KG1 (cell line): Measurements from ENCODE around the gene QRICH2.
"Not testable (repeated sequence)": the region's sequence is repeated elsewhere in the genome, so short reads cannot be mapped to it uniquely, and the experiment has no call there.

Source experiments
- DNase-seq: peaks from one replicate; lab custom pipeline; 2025; lab: John Stamatoyannopoulos, UW

The QRICH2 gene

DNA sequence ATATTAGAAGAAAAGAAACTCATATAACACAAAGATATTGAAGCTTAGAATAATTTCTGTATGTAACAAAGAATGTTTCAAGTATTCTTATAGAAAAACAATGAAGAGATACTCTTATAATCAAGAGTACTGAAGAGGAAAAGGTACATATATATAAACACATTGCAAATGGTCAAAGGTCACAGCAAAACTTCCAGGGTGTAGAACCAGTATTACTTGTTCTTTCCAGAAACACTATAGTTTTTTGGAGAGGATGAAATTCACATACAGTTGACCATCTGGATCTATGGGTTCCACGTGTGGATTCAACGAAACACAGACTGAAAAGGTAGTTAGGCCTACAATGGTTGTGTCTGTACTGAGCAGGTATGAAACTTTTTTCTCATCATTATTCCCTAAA lies 23.0 kb upstream of the QRICH2 start:
- DNase-seq, result no peak

DNA sequence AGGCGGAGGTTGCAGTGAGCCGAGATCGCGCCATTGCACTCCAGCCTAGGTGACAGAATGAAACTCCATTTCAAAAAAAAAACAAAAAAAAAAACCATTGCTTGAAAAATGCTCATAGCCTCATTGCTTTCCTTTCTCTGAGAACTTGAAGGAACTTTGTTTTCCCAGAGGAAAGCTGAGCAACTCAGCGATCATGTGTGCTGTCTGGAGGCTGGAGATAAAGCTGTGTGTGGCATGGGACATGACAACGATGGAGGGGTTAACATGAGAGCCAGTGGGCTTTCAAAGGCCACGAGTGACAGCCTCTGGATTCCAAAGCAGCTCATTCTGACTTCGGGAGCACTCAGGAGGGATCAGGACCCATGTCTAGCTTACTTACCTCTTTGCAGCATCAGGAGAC lies 21.6 kb upstream of the QRICH2 start:
- DNase-seq, result no peak

DNA sequence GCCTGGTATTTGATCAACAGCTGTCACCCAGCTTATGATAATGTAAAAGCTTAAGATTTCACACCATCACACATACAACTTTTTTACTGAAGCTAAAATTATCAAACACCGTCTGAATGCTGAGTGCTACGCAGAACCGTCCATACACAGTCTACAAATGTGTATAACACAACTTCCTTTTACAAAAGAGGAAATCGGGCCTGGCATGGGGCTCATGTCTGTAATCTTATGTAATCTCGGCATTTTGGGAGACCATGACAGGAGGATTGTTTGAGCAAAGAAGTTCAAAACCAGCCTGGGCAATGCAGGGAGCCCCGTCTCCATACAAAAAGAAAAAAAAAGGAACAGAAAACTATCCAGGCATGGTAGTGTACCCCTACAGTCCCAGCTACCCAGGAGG lies 19.6 kb upstream of the QRICH2 start:
- no peak for DNase-seq

DNA sequence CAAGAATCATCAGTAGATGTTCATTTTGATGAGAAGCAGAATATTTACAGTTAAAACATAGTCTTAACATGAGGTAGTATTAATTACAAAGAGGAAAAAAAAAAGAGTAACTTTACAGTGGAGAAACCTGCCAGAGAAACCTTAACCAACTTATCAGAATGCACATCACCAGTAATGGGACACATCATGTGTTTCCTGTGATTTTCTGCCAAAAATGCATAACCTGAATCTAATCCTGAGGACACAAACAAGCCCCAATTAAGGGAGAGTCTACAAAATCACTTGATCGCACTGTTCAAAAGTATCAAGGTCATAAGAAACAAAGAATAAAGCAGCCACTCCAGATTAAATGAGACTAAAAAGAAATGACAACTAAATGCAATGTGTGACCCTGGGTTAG lies 18.2 kb upstream of the QRICH2 start:
- DNase-seq, result no peak

GRCh38 chr17:76318586-76318985 lies 10.5 kb upstream of the QRICH2 start:
- no peak for DNase-seq

GRCh38 chr17:76317535-76317934 lies 9.5 kb upstream of the QRICH2 start:
- DNase-seq, result no peak

DNA sequence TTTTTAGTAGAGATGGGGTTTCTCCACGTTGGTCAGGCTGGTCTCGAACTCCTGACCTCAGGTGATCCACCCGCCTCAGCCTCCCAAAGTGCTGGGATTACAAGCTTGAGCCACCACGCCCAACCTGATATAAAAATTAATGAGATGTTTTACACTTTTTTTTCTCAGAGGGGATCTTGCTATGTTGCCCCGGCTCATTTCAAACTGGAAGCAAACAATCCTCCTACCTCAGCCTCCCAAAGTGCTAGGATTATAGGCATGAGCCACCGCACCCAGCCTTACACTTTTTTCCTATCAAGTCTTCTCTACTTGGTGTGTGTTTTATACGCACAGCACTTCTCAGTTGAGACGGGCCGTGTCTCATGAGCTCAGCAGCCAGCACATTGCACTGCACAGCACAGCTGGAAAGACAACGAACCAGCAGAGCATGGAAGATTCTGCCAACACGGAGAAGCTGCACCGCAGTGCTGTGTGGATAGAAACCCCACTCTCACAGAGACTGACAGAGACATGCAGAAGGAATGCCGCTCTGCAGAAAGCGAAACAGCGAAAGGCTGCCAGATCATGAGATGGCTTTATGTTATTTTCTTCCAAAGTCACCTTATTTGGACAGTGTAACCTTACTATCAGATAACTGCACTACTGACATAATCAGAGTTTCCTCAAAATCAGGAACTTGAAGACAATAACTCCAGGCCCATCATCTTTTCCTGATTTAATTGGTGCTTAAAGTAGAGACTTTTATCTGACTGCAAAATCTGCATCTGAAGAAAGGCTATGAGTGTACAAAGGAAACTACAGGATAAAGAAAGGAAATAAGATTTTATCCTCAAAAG lies 6.5 kb upstream of the QRICH2 start:
- no peak for DNase-seq

DNA sequence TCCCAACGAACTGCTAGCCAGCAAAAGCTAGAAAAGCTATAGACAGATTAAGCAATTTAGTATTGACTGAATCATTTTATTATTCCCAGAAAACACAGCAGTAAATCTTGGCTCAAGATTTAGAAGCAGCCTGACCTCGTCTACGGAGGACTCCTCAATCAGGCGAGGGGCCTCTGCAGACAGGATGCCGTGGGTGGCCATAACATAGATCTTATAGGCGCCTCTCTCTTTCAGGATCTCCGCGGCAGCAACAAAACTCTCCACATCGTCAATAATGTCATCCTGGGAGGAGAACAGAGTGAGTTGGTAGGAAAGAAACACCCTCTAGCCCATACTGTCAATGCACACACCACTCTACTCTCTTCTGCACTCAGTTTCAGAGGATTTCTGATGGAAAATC lies 4.7 kb upstream of the QRICH2 start:
- no peak for DNase-seq

DNA sequence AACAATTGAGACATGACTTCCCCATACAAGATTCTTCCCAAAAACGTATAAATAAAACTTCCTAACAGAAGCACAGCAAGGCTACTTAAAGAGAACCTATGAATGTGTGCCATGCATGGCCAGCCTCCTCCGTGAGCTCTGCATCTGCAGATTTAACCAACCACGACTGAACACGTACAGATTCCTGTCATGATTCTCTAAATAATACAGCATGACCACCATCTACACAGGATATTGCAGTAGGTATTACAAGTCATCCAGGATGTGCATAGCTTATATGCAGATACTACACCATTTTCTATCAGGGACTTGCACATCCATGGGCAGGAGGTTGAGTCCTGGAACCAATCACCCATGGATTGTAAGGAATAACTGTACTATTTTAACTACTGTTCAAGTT lies 1.4 kb upstream of the QRICH2 start:
- DNase-seq, result no peak

DNA sequence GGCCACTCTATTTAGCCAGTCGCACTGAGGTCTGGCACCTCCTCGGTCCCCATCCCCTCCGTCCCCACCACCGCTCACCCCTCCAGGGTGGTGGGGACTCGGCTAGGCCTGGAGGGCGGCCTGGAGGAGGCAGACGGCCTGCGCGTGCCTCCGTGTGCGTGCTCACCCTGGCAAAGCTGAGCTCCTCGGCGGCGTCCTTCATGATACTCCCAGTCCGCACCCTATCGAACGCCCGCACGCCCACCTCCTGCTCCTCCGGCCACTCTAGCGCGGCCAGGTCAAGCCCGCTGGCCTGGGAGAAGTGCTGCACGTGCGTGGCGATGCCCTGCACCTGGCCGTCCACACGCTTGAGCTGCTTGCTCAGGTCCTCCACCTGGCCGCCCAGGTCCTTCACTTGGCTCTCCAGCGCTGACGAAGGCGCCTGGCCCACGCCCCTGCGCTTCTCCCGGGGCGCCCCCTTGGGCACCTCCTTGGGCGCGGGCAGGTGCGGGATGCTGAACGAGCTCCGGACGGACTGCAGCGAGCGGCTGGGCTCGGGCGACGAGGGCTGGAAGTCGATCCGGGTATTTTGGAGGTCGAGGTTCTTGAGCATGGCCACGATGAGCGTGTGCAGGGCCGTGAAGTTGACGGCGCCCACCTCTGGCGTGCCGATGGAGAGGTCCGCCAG lies 644 bp downstream of the QRICH2 start:
- no peak for DNase-seq

DNA sequence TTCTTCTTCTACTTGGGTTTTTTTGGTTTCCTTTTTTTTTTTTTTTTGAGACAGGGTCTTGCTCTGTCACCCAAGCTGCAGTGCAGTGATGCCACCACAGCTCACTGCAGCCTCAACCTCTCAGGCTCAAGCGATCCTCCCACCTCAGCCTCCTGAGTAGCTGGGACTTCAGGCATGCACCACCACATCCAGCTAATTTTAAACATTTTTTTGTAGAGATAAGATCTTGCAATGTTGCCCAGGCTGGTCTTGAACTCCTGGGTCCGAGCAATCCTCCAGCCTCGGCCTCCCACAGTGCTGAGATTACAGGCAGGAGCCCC lies 3.0 kb downstream of the QRICH2 start:
- DNase-seq, result not testable (repeated sequence)

- DNase-seq, result no peak
Observed at GRCh38 chr17:76304226-76305134, 3.6 kb downstream of the QRICH2 start.

- DNase-seq, result no peak
Observed at GRCh38 chr17:76297436-76297835, 10.6 kb downstream of the QRICH2 start.

DNA sequence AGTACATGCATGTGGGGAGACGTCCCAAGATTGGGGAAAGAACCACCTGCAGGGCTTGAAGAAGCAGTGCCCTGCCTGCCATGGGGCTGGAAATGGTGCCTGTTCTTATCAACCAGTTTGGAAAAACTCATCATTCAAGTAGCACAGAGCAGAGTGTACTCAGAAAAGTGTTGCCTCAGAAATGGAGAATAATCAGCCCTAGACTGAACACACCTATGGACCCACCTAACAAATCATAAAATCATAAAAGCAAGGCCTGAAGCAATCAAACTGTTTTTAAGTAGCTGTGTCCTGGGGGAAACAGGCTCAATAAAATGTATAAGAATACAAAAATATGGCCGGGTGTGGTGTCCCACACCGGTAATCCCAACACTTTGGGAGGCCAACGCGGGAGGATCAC lies 11.2 kb downstream of the QRICH2 start:
- no peak for DNase-seq

DNA sequence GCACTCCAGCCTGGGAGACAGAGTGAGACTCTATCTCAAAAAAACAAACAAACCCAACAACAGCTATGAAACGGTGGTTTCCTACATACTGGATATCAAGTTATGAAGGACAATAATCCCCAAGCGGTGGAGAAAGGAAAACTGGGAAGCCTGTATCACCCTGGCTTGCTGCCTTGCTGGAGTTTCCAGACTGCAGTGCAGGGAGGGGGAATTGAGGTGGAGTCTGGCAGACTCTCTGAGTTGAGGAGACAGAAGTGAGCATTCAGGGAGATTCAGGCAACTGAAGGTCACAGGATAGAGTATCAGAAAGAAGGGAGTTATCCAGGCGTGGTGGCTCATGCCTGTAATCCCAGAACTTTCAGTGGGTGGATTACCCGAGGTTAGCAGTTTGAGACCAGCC lies 11.9 kb downstream of the QRICH2 start:
- DNase-seq, result no peak

GRCh38 chr17:76293106-76293505 lies 15.0 kb downstream of the QRICH2 start:
- no peak for DNase-seq

GRCh38 chr17:76292567-76292966 lies 15.5 kb downstream of the QRICH2 start:
- DNase-seq, result no peak

GRCh38 chr17:76281573-76282371 lies 26.3 kb downstream of the QRICH2 start:
- no peak for DNase-seq

DNA sequence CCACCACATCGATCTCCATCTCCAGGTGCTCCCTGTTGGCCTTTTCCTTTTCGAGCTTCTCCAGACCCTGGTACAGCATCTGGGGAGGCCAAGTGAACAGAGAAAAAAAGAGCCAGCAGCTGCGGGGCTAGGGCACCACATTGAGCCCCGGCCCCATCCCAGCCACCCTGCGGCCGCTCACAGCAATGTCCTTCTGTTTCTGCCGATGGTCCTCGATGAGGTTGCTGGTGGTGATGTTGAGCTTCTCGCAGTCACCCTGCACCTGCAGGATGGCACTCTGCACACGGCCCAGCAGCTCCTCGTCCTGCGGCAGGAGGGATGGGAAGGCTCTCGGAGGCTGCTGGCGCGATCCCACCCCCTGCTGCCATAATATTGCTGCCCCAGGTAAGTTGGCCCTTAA lies 27.4 kb downstream of the QRICH2 start:
- DNase-seq, result no peak

DNA sequence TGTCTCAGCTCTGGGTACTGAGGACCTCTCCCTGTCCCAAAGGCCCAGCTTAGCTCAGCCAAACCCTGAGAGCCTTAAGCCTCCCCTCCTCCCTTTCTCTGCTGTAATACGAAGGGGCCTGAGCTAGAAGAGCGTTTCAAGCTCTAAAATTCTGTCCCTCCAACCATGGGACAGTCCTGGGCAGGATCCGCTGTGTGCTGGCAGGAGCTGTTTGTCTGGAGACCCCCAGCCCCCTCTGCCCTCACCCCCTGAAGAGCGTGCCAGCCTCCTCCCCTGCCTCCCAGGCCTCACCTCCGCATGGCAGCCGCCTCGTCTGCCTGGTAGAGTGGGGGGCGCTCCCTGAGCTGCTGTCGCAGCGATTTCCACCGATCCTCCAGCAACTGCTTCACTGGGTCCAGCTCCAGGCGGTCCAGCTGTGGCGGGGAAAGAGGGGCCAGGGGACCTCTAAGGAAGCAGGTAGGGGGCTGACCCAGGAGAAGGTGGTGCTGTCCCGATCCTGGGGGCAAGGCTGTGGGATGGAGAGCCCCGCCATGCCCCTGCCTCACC lies 28.3 kb downstream of the QRICH2 start:
- no peak for DNase-seq

- DNase-seq, result peak; percentile 55
Observed at GRCh38 chr17:76278952-76279741, 28.9 kb downstream of the QRICH2 start.
